Suprapubic skin (tissue), 4 donors: ENCODE measurements around the gene CENPM. TPM values are rescaled to one million over a fixed set of nuclear protein-coding genes. Genes with fewer than 3 reads are reported as not detected.

Source experiments
- DNase-seq, 2 donors: peaks; one replicate each; pipeline ENCODE4 v3.0.0-alpha.2; 2019; ENCODE audit warnings: low spot score in 2 of 2
- H3K27ac ChIP-seq: fragments of 200-600 bp; sonication (generic); one replicate; pipeline ENCODE4 v1.5.1; 2019
- H3K27me3 ChIP-seq: fragments of 200-600 bp; sonication (generic); one replicate; pipeline ENCODE4 v1.5.1; 2019
- H3K36me3 ChIP-seq: fragments of 200-600 bp; sonication (generic); one replicate; pipeline ENCODE4 v1.5.1; 2019
- H3K4me1 ChIP-seq: fragments of 200-600 bp; sonication (generic); one replicate; pipeline ENCODE4 v1.5.1; 2019
- H3K4me3 ChIP-seq: fragments of 200-600 bp; sonication (generic); one replicate; pipeline ENCODE4 v1.5.1; 2019; ENCODE audit warnings: mild to moderate bottlenecking
- H3K9me3 ChIP-seq: fragments of 200-600 bp; sonication (generic); one replicate; pipeline ENCODE4 v1.5.1; 2019
- CTCF ChIP-seq, 2 donors: fragments of 200-600 bp in 1 of 2; fragments of 450-650 bp in 1 of 2; sonication (generic) in 1 of 2; IDR thresholded peaks; one replicate each; pipeline ENCODE4 v1.5.1; 2016 to 2019; ENCODE audit warnings: antibody characterized with exemption in 2 of 2, mild to moderate bottlenecking in 1 of 2, moderate library complexity in 1 of 2
- EP300 ChIP-seq: sonication (generic); formaldehyde crosslinking; IDR thresholded peaks from one replicate; pipeline ENCODE4 v1.6.1; 2017; ENCODE audit warnings: antibody characterized with exemption
- POLR2A ChIP-seq, 2 donors: fragments of 450-650 bp; IDR thresholded peaks; one replicate each; pipeline ENCODE4 v1.6.1; 2017; ENCODE audit warnings: antibody characterized with exemption in 2 of 2, mild to moderate bottlenecking in 2 of 2, moderate library complexity in 2 of 2
- POLR2AphosphoS5 ChIP-seq, 3 donors: sonication (generic); formaldehyde crosslinking; IDR thresholded peaks; one replicate each; pipeline ENCODE4 v1.6.1; 2017; ENCODE audit warnings: antibody characterized with exemption in 3 of 3
- WGBS: methylation state at CpG from one replicate; pipeline ENCODE4 v1.1.5; 2018; 5-methylcytosine and 5-hydroxymethylcytosine counted together
- total RNA-seq, 4 donors: library from RNA; depleted of rRNA; stranded (reverse); fragments of >200 nt; gene quantifications; one replicate each; pipeline ENCODE4 v1.1.0, GENCODE V29; 2016

The CENPM gene
- total RNA-seq, 4 donors from 2014 or later = 8.8 to 16.5 (median 9.2) TPM

- H3K4me1 ChIP-seq = peaks cover 50% of the 10 kb centered on the region
- H3K4me3 ChIP-seq = no peak overlapping the region
Observed at GRCh38 chr22:41912338-41913039, 34.5 kb downstream of the CENPM start.

GRCh38 chr22:41911001-41911611, 35.8 kb downstream of the CENPM start:
- Histone ChIP-seq H3K4me3 (peak overlapping the region; percentile 41), H3K36me3 (peaks cover under 1% of the 10 kb centered on the region), H3K27me3 (peaks cover 68% of the 10 kb centered on the region), H3K9me3 (no peaks in the 10 kb centered on the region), H3K4me1 (peaks cover 50% of the 10 kb centered on the region), H3K27ac (no peak overlapping the region)
- TF ChIP-seq POLR2AphosphoS5 (IDR thresholded peaks at IDR 0.05) (no peak), POLR2A (IDR thresholded peaks at IDR 0.05) (no peak), EP300 (no peak), CTCF (IDR thresholded peaks at IDR 0.05) (no peak)
- peak in 1 of 2 donors; percentile 64 for DNase-seq
- 18% methylated on average over 8 of the region's 37 CpGs for WGBS

More at GRCh38 chr22:41912338-41913039, 34.5 kb downstream of the CENPM start:
- WGBS = 81% methylated on average over 7 of the region's 9 CpGs
- no peak overlapping the region for H3K27ac ChIP-seq
- no peaks in the 10 kb centered on the region for H3K9me3 ChIP-seq
- peak in 1 of 2 donors; percentile 53 for DNase-seq
- no peaks in the 10 kb centered on the region for H3K36me3 ChIP-seq
- TF ChIP-seq EP300 = no peak
- TF ChIP-seq POLR2A (IDR thresholded peaks at IDR 0.05) = no peak
- no peak for TF ChIP-seq CTCF (IDR thresholded peaks at IDR 0.05)
- TF ChIP-seq POLR2AphosphoS5 (IDR thresholded peaks at IDR 0.05) = no peak
- peaks cover 79% of the 10 kb centered on the region for H3K27me3 ChIP-seq

GRCh38 chr22:41910050-41911000, 36.6 kb downstream of the CENPM start:
- TF ChIP-seq POLR2AphosphoS5 (IDR thresholded peaks at IDR 0.05) (no peak), CTCF (IDR thresholded peaks at IDR 0.05) (no peak), EP300 (no peak), POLR2A (IDR thresholded peaks at IDR 0.05) (no peak)
- Histone ChIP-seq H3K27ac (no peak overlapping the region), H3K4me1 (peaks cover 47% of the 10 kb centered on the region), H3K36me3 (peaks cover 8% of the 10 kb centered on the region), H3K27me3 (peaks cover 62% of the 10 kb centered on the region), H3K9me3 (no peaks in the 10 kb centered on the region), H3K4me3 (peak overlapping the region; percentile 41)
- peak in 1 of 2 donors; percentile 57 for DNase-seq
- WGBS = no CpG with 5 or more reads among the region's 112 CpGs

- peak overlapping the region; percentile 41 for H3K4me3 ChIP-seq
- peaks cover 53% of the 10 kb centered on the region for H3K27me3 ChIP-seq
Observed at GRCh38 chr22:41909310-41910049, 37.5 kb downstream of the CENPM start.

More at GRCh38 chr22:41909310-41910049, 37.5 kb downstream of the CENPM start:
- Histone ChIP-seq H3K9me3 (no peaks in the 10 kb centered on the region), H3K36me3 (peaks cover 17% of the 10 kb centered on the region), H3K4me1 (peaks cover 39% of the 10 kb centered on the region), H3K27ac (no peak overlapping the region)
- DNase-seq = peak in 1 of 2 donors; percentile 63
- no peak for TF ChIP-seq POLR2AphosphoS5 (IDR thresholded peaks at IDR 0.05)
- no peak for TF ChIP-seq CTCF (IDR thresholded peaks at IDR 0.05)
- WGBS = 43% methylated on average over 50 of the region's 55 CpGs
